IPS-18c (cell line): Measurements from ENCODE around the gene ITFG1.
"Not testable (repeated sequence)": the region's sequence is repeated elsewhere in the genome, so short reads cannot be mapped to it uniquely, and the experiment has no call there.

Experiments used
- H3K4me3 ChIP-seq: 2 replicates; pipeline ENCODE4 v1.7.0; 2013; ENCODE audit warnings: low read depth, mild to moderate bottlenecking, low read length, moderate library complexity; ENCODE audit not compliant: insufficient read depth
- H3K9me3 ChIP-seq: one replicate; pipeline ENCODE4 v1.6.1; 2013; ENCODE audit warnings: mild to moderate bottlenecking, low read length, moderate library complexity; ENCODE audit not compliant: control insufficient read depth, insufficient read depth

Gene ITFG1

GRCh38 chr16:47448830-47449575 is 11.9 kb downstream of the ITFG1 start:
- Histone ChIP-seq H3K4me3 (no peak overlapping the region), H3K9me3 (no peaks in the 10 kb centered on the region)

GRCh38 chr16:47446431-47446830 is 14.4 kb downstream of the ITFG1 start:
- no peak overlapping the region for H3K4me3 ChIP-seq
- H3K9me3 ChIP-seq = no peaks in the 10 kb centered on the region

- not testable (repeated sequence) for H3K4me3 ChIP-seq
These were observed 18.0 kb downstream of the ITFG1 start for GRCh38 chr16:47442884-47443283.

GRCh38 chr16:47440066-47440465 is 20.8 kb downstream of the ITFG1 start:
- H3K4me3 ChIP-seq, H3K9me3 ChIP-seq: not testable (repeated sequence)

More at GRCh38 chr16:47442884-47443283, 18.0 kb downstream of the ITFG1 start:
- H3K9me3 ChIP-seq = not testable (repeated sequence)

GRCh38 chr16:47434274-47434673 is 26.6 kb downstream of the ITFG1 start:
- H3K4me3 ChIP-seq, H3K9me3 ChIP-seq: not testable (repeated sequence)

GRCh38 chr16:47431960-47432359 is 28.9 kb downstream of the ITFG1 start:
- Histone ChIP-seq H3K4me3 (no peak overlapping the region), H3K9me3 (no peaks in the 10 kb centered on the region)

- no peaks in the 10 kb centered on the region for H3K9me3 ChIP-seq
These were observed 34.1 kb downstream of the ITFG1 start for GRCh38 chr16:47426806-47427205.

GRCh38 chr16:47424846-47425245 is 36.0 kb downstream of the ITFG1 start:
- no peaks in the 10 kb centered on the region for H3K9me3 ChIP-seq
- H3K4me3 ChIP-seq = no peak overlapping the region

More at GRCh38 chr16:47426806-47427205, 34.1 kb downstream of the ITFG1 start:
- H3K4me3 ChIP-seq = no peak overlapping the region

- no peak overlapping the region for H3K4me3 ChIP-seq
- no peaks in the 10 kb centered on the region for H3K9me3 ChIP-seq
These were observed 44.0 kb downstream of the ITFG1 start for GRCh38 chr16:47416869-47417268.

- Histone ChIP-seq H3K9me3 (no peaks in the 10 kb centered on the region), H3K4me3 (no peak overlapping the region)
These were observed 47.8 kb downstream of the ITFG1 start for GRCh38 chr16:47413041-47413440.

- no peak overlapping the region for H3K4me3 ChIP-seq
- H3K9me3 ChIP-seq = no peaks in the 10 kb centered on the region
These were observed 52.4 kb downstream of the ITFG1 start for GRCh38 chr16:47408491-47408890.

GRCh38 chr16:47395733-47396498 is 64.9 kb downstream of the ITFG1 start:
- no peaks in the 10 kb centered on the region for H3K9me3 ChIP-seq
- no peak overlapping the region for H3K4me3 ChIP-seq

- no peaks in the 10 kb centered on the region for H3K9me3 ChIP-seq
- H3K4me3 ChIP-seq = no peak overlapping the region
These were observed 68.8 kb downstream of the ITFG1 start for GRCh38 chr16:47392081-47392480.

GRCh38 chr16:47388705-47389104 is 72.2 kb downstream of the ITFG1 start:
- no peaks in the 10 kb centered on the region for H3K9me3 ChIP-seq

GRCh38 chr16:47387026-47387734 is 73.7 kb downstream of the ITFG1 start:
- no peak overlapping the region for H3K4me3 ChIP-seq
- no peaks in the 10 kb centered on the region for H3K9me3 ChIP-seq

More at GRCh38 chr16:47388705-47389104, 72.2 kb downstream of the ITFG1 start:
- H3K4me3 ChIP-seq = no peak overlapping the region

GRCh38 chr16:47386201-47386718 is 74.6 kb downstream of the ITFG1 start:
- H3K4me3 ChIP-seq = no peak overlapping the region; the same call in 1 of the 2 replicates
- no peaks in the 10 kb centered on the region for H3K9me3 ChIP-seq

GRCh38 chr16:47382362-47382761 is 78.5 kb downstream of the ITFG1 start:
- Histone ChIP-seq H3K9me3 (no peaks in the 10 kb centered on the region), H3K4me3 (no peak overlapping the region)
